NK-92 (cell line): ENCODE measurements around the gene TEX52.

Experiments
- DNase-seq: peaks from one replicate; lab custom pipeline; 2025; ENCODE audit not compliant: unreplicated experiment; lab: John Stamatoyannopoulos, UW

Gene TEX52

DNA sequence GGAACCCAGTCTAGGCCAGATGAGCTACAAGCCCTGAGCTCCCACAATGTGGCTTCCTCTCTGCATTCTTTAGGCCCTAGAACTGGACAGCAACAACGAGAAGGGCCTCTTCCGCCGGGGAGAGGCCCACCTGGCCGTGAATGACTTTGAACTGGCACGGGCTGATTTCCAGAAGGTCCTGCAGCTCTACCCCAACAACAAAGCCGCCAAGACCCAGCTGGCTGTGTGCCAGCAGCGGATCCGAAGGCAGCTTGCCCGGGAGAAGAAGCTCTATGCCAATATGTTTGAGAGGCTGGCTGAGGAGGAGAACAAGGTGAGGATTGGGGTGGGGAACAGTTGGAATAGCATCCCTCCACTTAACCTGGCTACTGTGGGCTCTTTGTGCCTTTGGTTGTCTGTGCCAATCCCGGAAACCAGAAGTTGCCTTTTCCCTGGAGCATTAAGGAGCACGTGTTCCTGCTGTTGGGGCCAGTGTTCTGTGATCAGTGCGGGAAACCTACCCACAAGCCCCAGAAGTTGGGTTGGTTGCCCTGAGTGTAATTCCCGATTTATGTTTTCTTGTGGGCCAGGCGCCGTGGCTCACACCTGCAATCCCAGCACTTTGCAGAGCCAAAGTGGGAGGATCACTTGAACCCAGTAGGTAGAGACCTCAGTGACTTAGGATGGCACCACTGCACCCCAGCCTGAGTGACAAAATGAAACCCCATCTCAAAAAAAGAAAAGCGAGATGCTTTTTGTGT, 55.6 kb downstream of the TEX52 start:
- no peak for DNase-seq

DNA sequence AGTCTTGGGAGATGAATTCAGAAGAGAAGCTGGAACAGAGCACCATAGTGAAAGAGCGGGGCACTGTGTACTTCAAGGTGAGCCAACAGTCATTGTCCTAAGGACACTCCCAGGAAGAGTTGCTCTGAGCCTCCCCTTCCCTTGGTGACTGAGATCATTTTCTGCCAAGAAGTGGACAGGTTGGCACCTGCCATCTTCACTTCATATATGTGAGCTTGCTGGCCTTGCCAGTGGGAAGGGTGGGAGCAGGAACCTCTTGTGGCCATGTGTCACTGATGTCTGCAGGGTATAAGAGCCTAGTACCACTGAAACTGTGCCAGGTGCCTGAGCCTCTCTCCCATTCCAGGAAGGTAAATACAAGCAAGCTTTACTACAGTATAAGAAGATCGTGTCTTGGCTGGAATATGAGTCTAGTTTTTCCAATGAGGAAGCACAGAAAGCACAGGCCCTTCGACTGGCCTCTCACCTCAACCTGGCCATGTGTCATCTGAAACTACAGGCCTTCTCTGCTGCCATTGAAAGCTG, 56.7 kb downstream of the TEX52 start:
- no peak for DNase-seq
